Measurements from ENCODE around the gene FOXC1. TPM values are rescaled to one million over a fixed set of nuclear protein-coding genes. Genes with fewer than 3 reads are reported as not detected.

FOXC1 gene
- total and polyA plus RNA-seq, 9 of the 15 experiments (the other 6 are each of a cell fraction or from before 2014, with no cell fraction given) = not detected

DNA sequence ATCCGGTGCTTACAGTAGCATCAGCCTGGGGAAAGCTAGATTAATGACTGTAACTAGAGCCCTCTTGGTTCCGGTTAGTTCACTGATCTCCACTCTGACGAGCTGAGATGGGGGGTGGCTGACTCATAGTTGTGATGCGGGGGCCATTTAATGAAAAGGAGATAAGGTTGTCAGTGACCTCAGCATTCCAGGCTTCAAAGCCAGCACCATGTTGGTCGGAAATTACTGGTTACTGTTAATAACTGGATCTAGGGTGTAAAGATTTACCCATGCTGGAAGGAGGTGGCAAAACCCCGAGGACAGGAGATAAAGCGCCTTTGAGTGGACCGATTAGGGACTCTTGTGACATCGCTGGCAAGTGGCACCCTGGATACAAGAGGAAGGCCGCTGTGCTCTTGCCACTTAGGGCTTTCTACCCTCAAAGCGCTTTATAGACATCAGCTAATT is 21.1 kb downstream of the FOXC1 start:
- Histone ChIP-seq H3K4me1 (replicated peaks in 1 of 2; ENCODE audit: control insufficient read depth in 2 of 2, insufficient read depth in 2 of 2, low read length in 2 of 2) (peaks cover 4 to 9% of the 10 kb centered on the region in 2 experiments; a peak in 3 of 5 replicates), H3K9me1 (ENCODE audit: control insufficient read depth, insufficient read depth, low read length) (no peaks in the 10 kb centered on the region), H3K27ac (ENCODE audit: extremely low read depth, low read depth, low read length) (no peak overlapping the region), H3K4me3 (no peak overlapping the region), H3K4me2 (ENCODE audit: insufficient read depth, low read length) (no peak overlapping the region), H3K36me3 (ENCODE audit: control insufficient read depth, insufficient read depth, low read length) (no peaks in the 10 kb centered on the region), H3K27me3 (ENCODE audit: control insufficient read depth in 2 of 2, insufficient read depth in 2 of 2, low read length in 2 of 2) (peaks cover 56 to 67% of the 10 kb centered on the region in 2 experiments), H2AFZ (ENCODE audit: low read depth, low read length) (no peak overlapping the region), H3K79me2 (ENCODE audit: control insufficient read depth, insufficient read depth, low read length) (no peaks in the 10 kb centered on the region), H3K9ac (ENCODE audit: insufficient read depth in 1 of 2, low read depth in 2 of 2, low read length in 2 of 2) (no peak overlapping the region), H4K20me1 (replicated peaks; ENCODE audit: control insufficient read depth, insufficient read depth, low read length) (no peaks in the 10 kb centered on the region; the same call in 1 of the 2 replicates), H3K9me3 (replicated peaks; ENCODE audit: control insufficient read depth, insufficient read depth, low read depth, low read length) (no peaks in the 10 kb centered on the region)
- CTCF ChIA-PET (ENCODE audit: low intra/inter-chr PET ratio) = no interaction called here
- ATAC-seq (peak; percentile 71), FAIRE-seq (peak; percentile 65), DNase-seq (ENCODE audit: extremely low read depth in 1 of 4, low spot score in 3 of 4) (peak; percentile 53 to 67 (median 60))
- POLR2A ChIA-PET = interaction anchor here (0.6 to 1.1 kb wide), 3 partner anchors 8 to 802 kb away, joined by 3 to 5 read pairs (median 4); no protein-coding TSS in a partner anchor
- no TSS peak for BruUV-seq (replicated peaks)
- in situ Hi-C loops (cut with MboI) = no loop called here
- intact Hi-C loops (cut with micrococcal nuclease) = no loop called here
- WGBS (ENCODE audit: insufficient coverage, low coverage, missing lambda C conversion rate) = 3% methylated on average over 11 of the region's 11 CpGs
- TF ChIP-seq ZNF316 (IDR thresholded peaks at IDR 0.05) (no peak), CXXC5 (CRISPR knock-in tag; IDR thresholded peaks at IDR 0.05) (no peak), SAP30 (IDR thresholded peaks at IDR 0.05; ENCODE audit: borderline replicate concordance, insufficient read depth, low read depth, low read length, poor library complexity, severe bottlenecking) (no peak), CREB1 (IDR thresholded peaks at IDR 0.05) (peak; percentile 45; the same call in 1 of the 2 replicates), CREB1 (CRISPR knock-in tag; IDR thresholded peaks at IDR 0.05) (no peak; the same call in 1 of the 2 replicates), NFE2 (IDR thresholded peaks at IDR 0.05; ENCODE audit: low read depth) (peak; percentile 68), MTA2 (IDR thresholded peaks at IDR 0.05; ENCODE audit: low read depth) (no peak), TGIF2 (CRISPR knock-in tag; IDR thresholded peaks at IDR 0.05) (no peak), SMARCA4 (IDR thresholded peaks at IDR 0.05) (0 out of 2 replicates have a peak, but pooled peaks have one; percentile 59), PHF20 (IDR thresholded peaks at IDR 0.05; ENCODE audit: partially characterized antibody) (no peak), CREM (IDR thresholded peaks at IDR 0.05; ENCODE audit: low read depth) (peak; percentile 74), TAF9B (IDR thresholded peaks at IDR 0.05; ENCODE audit: partially characterized antibody) (no peak), FOXK2 (conservative IDR thresholded peaks at IDR 0.05 in 1 of 2, IDR thresholded peaks at IDR 0.05 in 1 of 2; ENCODE audit: low read depth in 2 of 2) (no peak), ZBED1 (IDR thresholded peaks at IDR 0.05) (no peak), ATF1 (CRISPR knock-in tag; IDR thresholded peaks at IDR 0.05) (no peak), ATF1 (tag; IDR thresholded peaks at IDR 0.05) (peak; percentile 44), TEAD2 (tag; IDR thresholded peaks at IDR 0.05) (no peak), SMARCE1 (IDR thresholded peaks at IDR 0.05) (peak; percentile 53; the same call in 1 of the 2 replicates), ATF7 (IDR thresholded peaks at IDR 0.05) (peak; percentile 55; the same call in 1 of the 2 replicates)
- TF ChIP-seq, protein P1, sequence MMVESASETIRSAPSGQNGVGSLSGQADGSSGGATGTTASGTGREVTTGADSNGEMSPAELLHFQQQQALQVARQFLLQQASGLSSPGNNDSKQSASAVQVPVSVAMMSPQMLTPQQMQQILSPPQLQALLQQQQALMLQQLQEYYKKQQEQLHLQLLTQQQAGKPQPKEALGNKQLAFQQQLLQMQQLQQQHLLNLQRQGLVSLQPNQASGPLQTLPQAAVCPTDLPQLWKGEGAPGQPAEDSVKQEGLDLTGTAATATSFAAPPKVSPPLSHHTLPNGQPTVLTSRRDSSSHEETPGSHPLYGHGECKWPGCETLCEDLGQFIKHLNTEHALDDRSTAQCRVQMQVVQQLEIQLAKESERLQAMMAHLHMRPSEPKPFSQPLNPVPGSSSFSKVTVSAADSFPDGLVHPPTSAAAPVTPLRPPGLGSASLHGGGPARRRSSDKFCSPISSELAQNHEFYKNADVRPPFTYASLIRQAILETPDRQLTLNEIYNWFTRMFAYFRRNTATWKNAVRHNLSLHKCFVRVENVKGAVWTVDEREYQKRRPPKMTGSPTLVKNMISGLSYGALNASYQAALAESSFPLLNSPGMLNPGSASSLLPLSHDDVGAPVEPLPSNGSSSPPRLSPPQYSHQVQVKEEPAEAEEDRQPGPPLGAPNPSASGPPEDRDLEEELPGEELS (CRISPR knock-in tag; IDR thresholded peaks at IDR 0.05; ENCODE audit: borderline replicate concordance) = no peak
- TF ChIP-seq, protein P2, sequence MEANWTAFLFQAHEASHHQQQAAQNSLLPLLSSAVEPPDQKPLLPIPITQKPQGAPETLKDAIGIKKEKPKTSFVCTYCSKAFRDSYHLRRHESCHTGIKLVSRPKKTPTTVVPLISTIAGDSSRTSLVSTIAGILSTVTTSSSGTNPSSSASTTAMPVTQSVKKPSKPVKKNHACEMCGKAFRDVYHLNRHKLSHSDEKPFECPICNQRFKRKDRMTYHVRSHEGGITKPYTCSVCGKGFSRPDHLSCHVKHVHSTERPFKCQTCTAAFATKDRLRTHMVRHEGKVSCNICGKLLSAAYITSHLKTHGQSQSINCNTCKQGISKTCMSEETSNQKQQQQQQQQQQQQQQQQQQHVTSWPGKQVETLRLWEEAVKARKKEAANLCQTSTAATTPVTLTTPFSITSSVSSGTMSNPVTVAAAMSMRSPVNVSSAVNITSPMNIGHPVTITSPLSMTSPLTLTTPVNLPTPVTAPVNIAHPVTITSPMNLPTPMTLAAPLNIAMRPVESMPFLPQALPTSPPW (CRISPR knock-in tag; IDR thresholded peaks at IDR 0.05) = peak; percentile 53
- TF ChIP-seq, protein P3, sequence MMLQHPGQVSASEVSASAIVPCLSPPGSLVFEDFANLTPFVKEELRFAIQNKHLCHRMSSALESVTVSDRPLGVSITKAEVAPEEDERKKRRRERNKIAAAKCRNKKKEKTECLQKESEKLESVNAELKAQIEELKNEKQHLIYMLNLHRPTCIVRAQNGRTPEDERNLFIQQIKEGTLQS (IDR thresholded peaks at IDR 0.05) = peak; percentile 84
- TF ChIP-seq, protein P3 (CRISPR knock-in tag; conservative IDR thresholded peaks at IDR 0.05) = no peak; the same call in 1 of the 2 replicates

Measured in K562 (cell line).